ENCODE measurements around the gene CLASP1.

DNA sequence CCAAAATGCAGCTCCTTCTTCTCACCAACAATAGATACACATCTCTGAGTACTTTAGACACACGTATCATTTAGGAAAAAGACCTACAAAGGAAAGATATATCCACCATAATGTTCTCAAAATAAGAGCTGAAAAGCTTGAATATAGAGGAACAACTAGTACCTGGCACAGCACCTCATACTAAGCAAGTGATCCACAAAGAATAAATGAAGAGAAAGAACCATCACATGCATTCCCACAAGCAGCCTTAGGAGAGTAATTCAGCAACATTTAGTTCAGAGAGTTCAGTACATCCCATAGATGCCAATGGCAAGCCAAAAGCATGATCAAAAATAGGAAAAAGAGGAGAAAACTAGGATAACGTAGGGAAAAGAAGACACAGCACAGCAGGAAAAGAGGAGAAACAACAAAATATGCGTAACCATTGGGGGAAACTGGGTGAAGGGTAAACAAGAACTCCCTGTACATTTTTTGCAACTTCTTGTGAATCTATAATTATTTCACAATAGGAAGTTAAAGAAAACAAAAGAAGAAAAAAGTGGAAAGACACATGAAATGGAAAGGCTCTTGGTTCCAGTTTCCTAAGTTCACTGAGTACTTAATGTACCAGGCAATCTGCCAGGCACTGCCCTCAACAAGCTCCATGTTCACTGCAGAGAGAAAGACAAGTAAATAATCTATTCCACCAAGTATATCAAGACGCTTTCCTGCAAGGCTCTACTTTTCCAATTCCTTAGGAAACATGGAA lies 22.3 kb downstream of the CLASP1 start:
- TF ChIP-seq POLR2A (IDR thresholded peaks at IDR 0.05; ENCODE audit: low read depth, low read length): no peak
- no peak for TF ChIP-seq POLR2AphosphoS5 (IDR thresholded peaks at IDR 0.05; ENCODE audit: low read depth, low read length)
- no peak for TF ChIP-seq TAF1 (IDR thresholded peaks at IDR 0.05; ENCODE audit: low read depth, low read length)
- no peak for TF ChIP-seq PAX5 (IDR thresholded peaks at IDR 0.05; ENCODE audit: insufficient read depth, low read length, severe bottlenecking)

Measured in GM12891 (cell line).